OCI-LY3 (cell line): ENCODE data around the gene PALLD.

Experiments used
- H2AFZ ChIP-seq: fragments of 200-600, 300-600 bp; shearing (Covaris generic); 2 replicates; pipeline ENCODE4 v1.6.0; 2014; ENCODE audit warnings: antibody characterized with exemption, low read depth, low read length
- H3K27ac ChIP-seq: fragments of 200-600, 300-600 bp; sonication (generic); 2 replicates; pipeline ENCODE4 v1.5.1; 2014; ENCODE audit warnings: mild to moderate bottlenecking, low read length, moderate library complexity, mixed read lengths
- H3K27me3 ChIP-seq: fragments of 200-600, 300-600 bp; sonication (generic); 2 replicates; pipeline ENCODE4 v1.6.1; 2014; ENCODE audit warnings: low read depth, low read length, mixed read lengths
- H3K36me3 ChIP-seq: fragments of 200-600, 300-600 bp; sonication (generic); replicated peaks from 2 replicates; pipeline ENCODE3; 2014; ENCODE audit warnings: low read depth, low read length, mixed read lengths
- H3K4me1 ChIP-seq: fragments of 300-600, 200-600 bp; sonication (generic); 2 replicates; pipeline ENCODE4 v1.6.1; 2014; ENCODE audit warnings: low read length, mixed read lengths
- H3K4me2 ChIP-seq: fragments of 200-600, 300-600 bp; sonication (generic); 2 replicates; pipeline ENCODE4 v1.6.1; 2014; ENCODE audit warnings: low read length, mixed read lengths
- H3K4me3 ChIP-seq: fragments of 300-600, 200-600 bp; sonication (generic); 2 replicates; pipeline ENCODE4 v1.5.1; 2014; ENCODE audit warnings: antibody characterized with exemption, mild to moderate bottlenecking, low read length, moderate library complexity
- H3K79me2 ChIP-seq: fragments of 300-600, 200-600 bp; shearing (Covaris generic); 2 replicates; pipeline ENCODE4 v1.6.1; 2014; ENCODE audit warnings: mild to moderate bottlenecking, low read length, mixed read lengths
- H3K9ac ChIP-seq: fragments of 300-600, 200-600 bp; shearing (Covaris generic); 2 replicates; pipeline ENCODE4 v1.6.0; 2014; ENCODE audit warnings: mild to moderate bottlenecking, low read length, moderate library complexity
- H3K9me3 ChIP-seq: fragments of 200-600, 300-600 bp; shearing (Covaris generic); 2 replicates; pipeline ENCODE4 v1.6.1; 2014; ENCODE audit warnings: low read length, mixed read lengths; ENCODE audit not compliant: insufficient read depth
- H4K20me1 ChIP-seq: fragments of 200-600, 300-600 bp; sonication (generic); 2 replicates; pipeline ENCODE4 v1.6.1; 2016; ENCODE audit warnings: low read length, mixed read lengths; ENCODE audit not compliant: insufficient read depth
- CTCF ChIP-seq: fragments of 200-600, 300-600 bp; sonication (generic); IDR thresholded peaks from 2 replicates; pipeline ENCODE4 v1.5.1; 2014; ENCODE audit warnings: antibody characterized with exemption, low read length, low read depth
- EZH2phosphoT487 ChIP-seq: fragments of 200-600 bp; shearing (Covaris generic); IDR thresholded peaks from 2 replicates; pipeline ENCODE4 v1.6.1; 2018; ENCODE audit warnings: antibody characterized with exemption, mixed run types, low read depth

The PALLD gene

GRCh38 chr4:168840392-168840763 lies 343.5 kb downstream of the PALLD start:
- Histone ChIP-seq H3K27ac (no peak overlapping the region), H3K79me2 (no peaks in the 10 kb centered on the region), H3K9ac (no peak overlapping the region), H3K9me3 (no peaks in the 10 kb centered on the region), H3K4me3 (no peak overlapping the region), H4K20me1 (peaks cover 12% of the 10 kb centered on the region; the same call in 1 of the 2 replicates), H2AFZ (no peak overlapping the region), H3K4me1 (peaks cover 2% of the 10 kb centered on the region; the same call in 1 of the 2 replicates), H3K4me2 (no peak overlapping the region), H3K36me3 (peaks cover 4% of the 10 kb centered on the region), H3K27me3 (no peaks in the 10 kb centered on the region)
- TF ChIP-seq CTCF (no peak), EZH2phosphoT487 (no peak)

- Histone ChIP-seq H2AFZ (no peak overlapping the region), H3K27me3 (no peaks in the 10 kb centered on the region), H3K27ac (no peak overlapping the region), H3K9me3 (no peaks in the 10 kb centered on the region), H4K20me1 (peaks cover 12% of the 10 kb centered on the region; the same call in 1 of the 2 replicates), H3K79me2 (no peaks in the 10 kb centered on the region), H3K36me3 (peaks cover 4% of the 10 kb centered on the region), H3K4me1 (peaks cover 9% of the 10 kb centered on the region), H3K9ac (no peak overlapping the region), H3K4me3 (no peak overlapping the region), H3K4me2 (no peak overlapping the region)
- TF ChIP-seq EZH2phosphoT487 (no peak), CTCF (no peak)
Observed at GRCh38 chr4:168841000-168841671, 344.3 kb downstream of the PALLD start.

GRCh38 chr4:168841672-168842019 lies 344.8 kb downstream of the PALLD start:
- Histone ChIP-seq H3K27me3 (no peaks in the 10 kb centered on the region), H3K4me2 (no peak overlapping the region), H3K79me2 (no peaks in the 10 kb centered on the region), H3K36me3 (peaks cover 4% of the 10 kb centered on the region), H3K4me3 (no peak overlapping the region), H3K9ac (no peak overlapping the region), H3K9me3 (no peaks in the 10 kb centered on the region), H2AFZ (no peak overlapping the region), H3K4me1 (peaks cover 13% of the 10 kb centered on the region), H3K27ac (no peak overlapping the region), H4K20me1 (peaks cover 12% of the 10 kb centered on the region; the same call in 1 of the 2 replicates)
- TF ChIP-seq EZH2phosphoT487, result no peak
- TF ChIP-seq CTCF, result no peak

- no peak overlapping the region for H3K4me2 ChIP-seq
- H4K20me1 ChIP-seq, result peaks cover 12% of the 10 kb centered on the region; the same call in 1 of the 2 replicates
- H3K79me2 ChIP-seq, result no peaks in the 10 kb centered on the region
- H3K27ac ChIP-seq, result no peak overlapping the region
- H3K9me3 ChIP-seq, result no peaks in the 10 kb centered on the region
- H3K4me3 ChIP-seq, result no peak overlapping the region
- TF ChIP-seq CTCF (no peak), EZH2phosphoT487 (no peak)
- H3K9ac ChIP-seq, result no peak overlapping the region
- peaks cover 4% of the 10 kb centered on the region for H3K36me3 ChIP-seq
- H3K27me3 ChIP-seq, result no peaks in the 10 kb centered on the region
- no peak overlapping the region for H2AFZ ChIP-seq
- peaks cover 13% of the 10 kb centered on the region for H3K4me1 ChIP-seq
Observed at GRCh38 chr4:168842186-168842585, 345.3 kb downstream of the PALLD start.
